Left lung (tissue), 10 donors: ENCODE results near the gene GDI2. TPM values are rescaled to one million over a fixed set of nuclear protein-coding genes. Genes with fewer than 3 reads are reported as not detected.
"Not testable (repeated sequence)": the region's sequence is repeated elsewhere in the genome, so short reads cannot be mapped to it uniquely, and the experiment has no call there.

Experiments
- ATAC-seq: fragments of 200-7000 bp; cut with Tn5 transposase; one replicate; pipeline ENCODE4 v1.9.1; 2020; ENCODE audit warnings: moderate library complexity
- DNase-seq, 4 donors: peaks; one replicate each; pipeline ENCODE4 v3.0.0-alpha.2; 2013 to 2020
- H3K27ac ChIP-seq, 2 donors: fragments of 200-600 bp; sonication (generic) in 1 of 2; one replicate each; pipeline versions ENCODE4 v1.5.0 to v1.8.0; 2020 to 2021
- H3K27me3 ChIP-seq, 2 donors: fragments of 200-600 bp; sonication (generic) in 1 of 2; one replicate each; pipeline versions ENCODE4 v1.5.0 to v1.8.0; 2020 to 2021
- H3K36me3 ChIP-seq, 2 donors: fragments of 200-600 bp; sonication (generic) in 1 of 2; one replicate each; pipeline versions ENCODE4 v1.5.0 to v1.8.0; 2020 to 2021
- H3K4me1 ChIP-seq, 2 donors: fragments of 200-600 bp; one replicate each; pipeline ENCODE4 v1.8.0; 2021
- H3K4me3 ChIP-seq, 2 donors: fragments of 200-600 bp; sonication (generic) in 1 of 2; one replicate each; pipeline versions ENCODE4 v1.5.0 to v1.8.0; 2020 to 2021; ENCODE audit warnings: mild to moderate bottlenecking in 1 of 2
- H3K9me3 ChIP-seq, 2 donors: fragments of 200-600 bp; sonication (generic) in 1 of 2; one replicate each; pipeline versions ENCODE4 v1.5.0 to v1.8.0; 2020 to 2021
- intact Hi-C, 2 donors: fragments of 100-400 bp; cut with DNase I; formaldehyde crosslinking; loops; one replicate each; pipeline versions ENCODE4 v1.11.2 to v1.14.2; 2022
- polyA plus RNA-seq, 6 donors: library from polyadenylated mRNA; unstranded; fragments of 120-200 nt; gene quantifications; one replicate each; pipeline ENCODE4 v1.2.1, GENCODE V29; 2013; ENCODE audit not compliant: insufficient read length in 6 of 6
- total RNA-seq, 2 donors: library from RNA; stranded (reverse); fragmentation: NEBNext Ultra II Directional; extraction: Animal tissue kit (Norgen Biotek cat#: 25700); gene quantifications; one replicate each; pipeline ENCODE4 v1.2.1, GENCODE V29; 2021
- TF ChIP-seq, protein P1 (sequence below), 2 donors: fragments of 200-600 bp; sonication (generic) in 1 of 2; IDR thresholded peaks; one replicate each; pipeline versions ENCODE4 v1.5.0 to v1.8.0; 2021; ENCODE audit warnings: antibody characterized with exemption in 2 of 2
- donor health status: DM: no; HTN: yes; CAD: no.
- donor health status: DM: no; HTN: no; CAD: no.

The GDI2 gene
- total and polyA plus RNA-seq, 8 donors, result 196 to 304 (median 252) TPM

DNA sequence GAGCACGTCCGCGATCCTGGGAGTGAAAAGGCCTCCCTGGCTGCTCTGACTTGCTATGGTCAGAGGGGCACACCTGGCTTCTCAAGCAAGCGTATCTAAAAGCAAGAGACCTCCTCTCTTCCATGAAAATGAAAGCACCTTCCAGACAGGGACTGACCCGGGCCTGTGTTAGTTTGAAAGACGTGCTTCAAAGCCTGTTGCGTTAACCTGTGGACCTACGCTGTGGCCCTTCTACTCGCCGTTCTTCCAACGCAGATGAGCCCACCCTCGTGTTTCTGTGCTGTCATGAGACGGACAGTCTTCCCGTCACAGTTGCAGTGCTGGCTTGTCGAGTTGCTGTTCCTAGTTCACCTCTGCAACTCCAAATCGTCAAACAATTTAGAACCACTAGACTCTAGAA is 15.5 kb upstream of the GDI2 start:
- Histone ChIP-seq H3K27ac (no peak overlapping the region), H3K4me3 (no peak overlapping the region), H3K9me3 (no peaks in the 10 kb centered on the region), H3K4me1 (no peaks in the 10 kb centered on the region), H3K36me3 (no peaks in the 10 kb centered on the region), H3K27me3 (no peaks in the 10 kb centered on the region)
- intact Hi-C loops, result no loop called here
- ATAC-seq (no peak), DNase-seq (no peak)
- TF ChIP-seq, protein P1, sequence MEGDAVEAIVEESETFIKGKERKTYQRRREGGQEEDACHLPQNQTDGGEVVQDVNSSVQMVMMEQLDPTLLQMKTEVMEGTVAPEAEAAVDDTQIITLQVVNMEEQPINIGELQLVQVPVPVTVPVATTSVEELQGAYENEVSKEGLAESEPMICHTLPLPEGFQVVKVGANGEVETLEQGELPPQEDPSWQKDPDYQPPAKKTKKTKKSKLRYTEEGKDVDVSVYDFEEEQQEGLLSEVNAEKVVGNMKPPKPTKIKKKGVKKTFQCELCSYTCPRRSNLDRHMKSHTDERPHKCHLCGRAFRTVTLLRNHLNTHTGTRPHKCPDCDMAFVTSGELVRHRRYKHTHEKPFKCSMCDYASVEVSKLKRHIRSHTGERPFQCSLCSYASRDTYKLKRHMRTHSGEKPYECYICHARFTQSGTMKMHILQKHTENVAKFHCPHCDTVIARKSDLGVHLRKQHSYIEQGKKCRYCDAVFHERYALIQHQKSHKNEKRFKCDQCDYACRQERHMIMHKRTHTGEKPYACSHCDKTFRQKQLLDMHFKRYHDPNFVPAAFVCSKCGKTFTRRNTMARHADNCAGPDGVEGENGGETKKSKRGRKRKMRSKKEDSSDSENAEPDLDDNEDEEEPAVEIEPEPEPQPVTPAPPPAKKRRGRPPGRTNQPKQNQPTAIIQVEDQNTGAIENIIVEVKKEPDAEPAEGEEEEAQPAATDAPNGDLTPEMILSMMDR (IDR thresholded peaks at IDR 0.05), result no peak

DNA sequence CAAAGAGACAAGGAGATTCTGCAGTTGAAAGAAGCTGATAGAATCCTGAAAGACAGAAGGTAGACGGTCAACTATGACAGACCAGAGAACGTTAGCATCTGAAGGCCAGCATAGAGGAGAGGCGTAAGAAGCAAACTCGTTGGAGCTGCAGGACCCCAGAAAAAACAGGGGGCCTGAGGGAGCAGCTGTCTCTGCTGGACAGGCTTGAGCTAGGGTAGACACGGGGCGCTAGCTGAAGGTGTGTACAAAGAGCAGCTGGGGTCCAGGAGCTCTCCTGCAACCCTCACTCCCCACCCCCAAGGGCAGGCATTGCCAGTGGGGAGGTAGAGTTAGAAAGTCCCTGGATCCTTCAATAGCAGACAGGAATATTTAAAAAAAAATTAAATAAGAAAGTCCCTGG is 14.6 kb upstream of the GDI2 start:
- H3K9me3 ChIP-seq, result no peaks in the 10 kb centered on the region
- no peaks in the 10 kb centered on the region for H3K4me1 ChIP-seq
- H3K36me3 ChIP-seq, result no peaks in the 10 kb centered on the region
- TF ChIP-seq, protein P1 (IDR thresholded peaks at IDR 0.05), result no peak
- no peaks in the 10 kb centered on the region for H3K27me3 ChIP-seq
- intact Hi-C loops, result no loop called here
- H3K4me3 ChIP-seq, result no peak overlapping the region
- ATAC-seq, result no peak
- no peak overlapping the region for H3K27ac ChIP-seq
- DNase-seq, result no peak

DNA sequence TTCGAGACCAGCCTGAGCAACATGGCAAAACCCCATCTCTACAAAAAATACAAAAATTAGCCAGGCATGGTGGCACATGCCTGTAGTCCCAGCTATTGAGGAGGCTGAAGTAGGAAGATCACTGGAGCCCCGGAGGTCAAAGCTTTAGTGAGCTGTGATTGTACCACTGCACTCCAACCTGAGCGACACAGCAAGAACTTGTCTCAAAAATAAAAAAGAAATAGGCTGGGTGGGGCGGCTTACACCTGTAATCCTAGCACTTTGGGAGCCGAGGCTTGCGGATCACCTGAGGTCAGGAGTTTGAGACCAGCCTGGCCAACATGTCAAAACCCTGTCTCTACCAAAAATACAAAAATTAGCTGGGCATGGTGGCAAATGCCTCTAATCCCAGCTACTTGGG is 13.3 kb upstream of the GDI2 start:
- intact Hi-C loops, H3K4me3 ChIP-seq, ATAC-seq: not testable (repeated sequence)

DNA sequence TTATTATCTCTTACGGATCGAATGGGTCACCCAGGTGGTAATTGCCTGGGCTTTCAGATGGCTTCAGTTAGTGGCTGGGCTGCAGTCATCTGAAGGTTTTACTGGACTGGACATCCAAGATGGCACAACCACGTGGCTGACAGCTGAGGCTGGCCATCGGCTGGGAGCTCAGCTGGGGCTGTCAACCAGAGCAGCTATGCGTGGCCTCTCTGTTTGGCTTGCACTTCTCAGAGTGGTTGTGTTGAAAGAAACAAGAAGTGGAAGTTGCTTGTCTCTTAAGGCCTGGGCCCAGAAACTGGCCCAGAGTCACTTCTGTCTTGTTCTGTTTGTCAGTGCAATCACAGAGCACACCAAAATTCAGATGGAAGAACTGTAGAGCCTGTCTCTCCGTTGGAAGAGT is 5.7 kb upstream of the GDI2 start:
- Histone ChIP-seq H3K27me3 (no peaks in the 10 kb centered on the region), H3K9me3 (no peaks in the 10 kb centered on the region), H3K4me3 (no peak overlapping the region), H3K27ac (no peak overlapping the region), H3K36me3 (no peaks in the 10 kb centered on the region), H3K4me1 (peaks cover 10 to 11% of the 10 kb centered on the region in 2 donors)
- intact Hi-C loops, result no loop called here
- ATAC-seq, result peak; percentile 20
- TF ChIP-seq, protein P1 (IDR thresholded peaks at IDR 0.05), result no peak
- DNase-seq, result no peak

More for the DNA sequence above, 13.3 kb upstream of the GDI2 start:
- H3K27ac ChIP-seq, H3K4me1 ChIP-seq, H3K27me3 ChIP-seq, DNase-seq, H3K36me3 ChIP-seq, H3K9me3 ChIP-seq: not testable (repeated sequence)

DNA sequence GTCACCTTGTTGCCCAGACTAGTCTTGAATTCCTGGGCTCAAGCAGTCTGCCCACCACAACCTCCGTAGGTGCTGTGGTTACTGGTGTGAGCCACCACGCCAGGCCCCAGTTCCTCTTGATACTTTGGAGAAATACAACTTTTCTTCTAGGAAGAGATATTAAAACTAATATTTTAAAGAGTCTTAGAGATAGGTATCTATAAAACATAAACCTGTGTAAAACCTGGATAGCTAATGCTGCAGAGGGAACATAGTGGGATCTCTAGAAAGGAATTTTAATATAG is 4.8 kb upstream of the GDI2 start:
- Histone ChIP-seq H3K4me1 (peaks cover 10 to 11% of the 10 kb centered on the region in 2 donors), H3K9me3 (no peaks in the 10 kb centered on the region), H3K36me3 (no peaks in the 10 kb centered on the region), H3K27me3 (no peaks in the 10 kb centered on the region), H3K4me3 (no peak overlapping the region), H3K27ac (no peak overlapping the region)
- TF ChIP-seq, protein P1 (IDR thresholded peaks at IDR 0.05), result no peak
- DNase-seq (no peak), ATAC-seq (no peak)
- intact Hi-C loops, result no loop called here

DNA sequence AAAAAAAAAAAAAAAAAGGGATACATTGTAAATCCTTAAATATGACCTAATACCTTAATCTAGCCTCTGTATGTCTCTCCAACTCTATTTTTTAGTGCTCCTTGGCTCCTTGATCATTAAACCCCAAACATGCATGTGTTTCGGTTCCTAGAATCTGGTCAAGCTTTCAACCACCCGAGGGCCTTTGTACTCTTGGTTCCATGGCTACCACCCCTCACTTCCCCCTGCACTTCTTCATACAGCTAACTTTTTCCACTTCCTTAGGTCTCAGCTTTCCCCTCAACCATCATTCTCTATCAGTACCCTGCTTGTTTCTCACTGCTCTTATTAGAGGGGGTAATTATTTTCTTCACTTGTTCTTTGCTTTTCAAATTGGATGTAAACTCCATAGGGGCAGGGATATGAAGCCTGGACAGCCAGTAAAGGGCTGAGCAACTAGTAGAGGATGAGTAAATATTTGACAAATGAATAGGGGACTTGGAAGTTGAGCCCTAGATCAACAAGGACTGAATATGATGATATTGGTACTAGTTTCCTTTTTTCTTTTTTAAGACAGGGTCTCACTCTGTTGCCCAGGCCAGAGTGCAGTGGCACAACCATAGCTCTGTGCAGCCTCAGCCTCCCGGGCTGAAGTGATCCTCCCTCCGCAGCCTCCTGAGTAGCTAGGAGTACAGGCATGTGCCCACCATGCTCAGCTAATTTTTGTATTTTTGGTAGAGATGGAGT is 4.3 kb upstream of the GDI2 start:
- no peaks in the 10 kb centered on the region for H3K27me3 ChIP-seq
- DNase-seq (no peak), ATAC-seq (no peak)
- intact Hi-C loops, result no loop called here
- no peak overlapping the region for H3K4me3 ChIP-seq
- no peaks in the 10 kb centered on the region for H3K36me3 ChIP-seq
- no peaks in the 10 kb centered on the region for H3K9me3 ChIP-seq
- no peak overlapping the region for H3K27ac ChIP-seq
- TF ChIP-seq, protein P1 (IDR thresholded peaks at IDR 0.05), result no peak
- H3K4me1 ChIP-seq, result peaks cover 10 to 11% of the 10 kb centered on the region in 2 donors
